NCI-H510A treated with DMSO at 0.1 percent for 48 hours (cell line): Measurements from ENCODE around the gene CAVIN1.
"Not testable (repeated sequence)": the region's sequence is repeated elsewhere in the genome, so short reads cannot be mapped to it uniquely, and the experiment has no call there.

Source experiments
- DNase-seq: peaks from one replicate; lab custom pipeline; 2025; lab: John Stamatoyannopoulos, UW

The CAVIN1 gene

GRCh38 chr17:42422958-42423712 is at the start of gene CAVIN1:
CAVIN1 (minus strand) TSS chr17:42423256; CDS start chr17:42423097, 159 bp downstream.
- DNase-seq, result peak; percentile 30

- no peak for DNase-seq
These were observed 44.8 kb upstream of the CAVIN1 start for GRCh38 chr17:42467889-42468288.

- no peak for DNase-seq
These were observed 40.9 kb upstream of the CAVIN1 start for GRCh38 chr17:42463976-42464400.

GRCh38 chr17:42460371-42460770 is 37.3 kb upstream of the CAVIN1 start:
- no peak for DNase-seq

GRCh38 chr17:42459801-42460281 is 36.8 kb upstream of the CAVIN1 start:
- DNase-seq, result no peak

GRCh38 chr17:42459256-42459800 is 36.3 kb upstream of the CAVIN1 start:
- DNase-seq, result peak; percentile 67

- peak; percentile 86 for DNase-seq
These were observed 35.6 kb upstream of the CAVIN1 start, which contains the start of gene ATP6V0A1 for GRCh38 chr17:42458497-42459255. ATP6V0A1 (plus strand) TSS chr17:42458878; CDS start chr17:42460895, 2,017 bp downstream.

GRCh38 chr17:42457107-42457792 is 34.2 kb upstream of the CAVIN1 start:
- DNase-seq, result no peak

GRCh38 chr17:42456223-42457106 is 33.4 kb upstream of the CAVIN1 start:
- DNase-seq, result no peak

- DNase-seq, result not testable (repeated sequence)
These were observed 31.9 kb upstream of the CAVIN1 start for GRCh38 chr17:42454987-42455386.

GRCh38 chr17:42453439-42453838 is 30.4 kb upstream of the CAVIN1 start:
- DNase-seq, result no peak

GRCh38 chr17:42451270-42451669 is 28.2 kb upstream of the CAVIN1 start:
- DNase-seq, result not testable (repeated sequence)

- not testable (repeated sequence) for DNase-seq
These were observed 26.8 kb upstream of the CAVIN1 start for GRCh38 chr17:42449838-42450237.

GRCh38 chr17:42449176-42449575 is 26.1 kb upstream of the CAVIN1 start:
- not testable (repeated sequence) for DNase-seq

- DNase-seq, result no peak
These were observed 19.1 kb upstream of the CAVIN1 start for GRCh38 chr17:42442196-42442565.

GRCh38 chr17:42441371-42442195 is 18.5 kb upstream of the CAVIN1 start:
- DNase-seq, result no peak

GRCh38 chr17:42438600-42439567 is 15.8 kb upstream of the CAVIN1 start:
- no peak for DNase-seq

- DNase-seq, result no peak
These were observed 13.3 kb upstream of the CAVIN1 start for GRCh38 chr17:42436391-42436790.

GRCh38 chr17:42431758-42432161 is 8.7 kb upstream of the CAVIN1 start:
- DNase-seq, result no peak
